ENCODE results near the gene EIF3J. TPM values are rescaled to one million over a fixed set of nuclear protein-coding genes. Genes with fewer than 3 reads are reported as not detected.

EIF3J gene, protein sequence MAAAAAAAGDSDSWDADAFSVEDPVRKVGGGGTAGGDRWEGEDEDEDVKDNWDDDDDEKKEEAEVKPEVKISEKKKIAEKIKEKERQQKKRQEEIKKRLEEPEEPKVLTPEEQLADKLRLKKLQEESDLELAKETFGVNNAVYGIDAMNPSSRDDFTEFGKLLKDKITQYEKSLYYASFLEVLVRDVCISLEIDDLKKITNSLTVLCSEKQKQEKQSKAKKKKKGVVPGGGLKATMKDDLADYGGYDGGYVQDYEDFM
- total RNA-seq: 82.1 and 94.2 TPM in 2 replicates
- long read RNA-seq, transcript EIF3J-201 (8 exons, 2,569 nt): major isoform, 8 of 36 reads
- long read RNA-seq, partial matches to known transcripts: 19 of 36 reads
- long read RNA-seq, other reads (novel, unspliced or antisense): 7 of 36 reads

- TF ChIP-seq, protein P1, sequence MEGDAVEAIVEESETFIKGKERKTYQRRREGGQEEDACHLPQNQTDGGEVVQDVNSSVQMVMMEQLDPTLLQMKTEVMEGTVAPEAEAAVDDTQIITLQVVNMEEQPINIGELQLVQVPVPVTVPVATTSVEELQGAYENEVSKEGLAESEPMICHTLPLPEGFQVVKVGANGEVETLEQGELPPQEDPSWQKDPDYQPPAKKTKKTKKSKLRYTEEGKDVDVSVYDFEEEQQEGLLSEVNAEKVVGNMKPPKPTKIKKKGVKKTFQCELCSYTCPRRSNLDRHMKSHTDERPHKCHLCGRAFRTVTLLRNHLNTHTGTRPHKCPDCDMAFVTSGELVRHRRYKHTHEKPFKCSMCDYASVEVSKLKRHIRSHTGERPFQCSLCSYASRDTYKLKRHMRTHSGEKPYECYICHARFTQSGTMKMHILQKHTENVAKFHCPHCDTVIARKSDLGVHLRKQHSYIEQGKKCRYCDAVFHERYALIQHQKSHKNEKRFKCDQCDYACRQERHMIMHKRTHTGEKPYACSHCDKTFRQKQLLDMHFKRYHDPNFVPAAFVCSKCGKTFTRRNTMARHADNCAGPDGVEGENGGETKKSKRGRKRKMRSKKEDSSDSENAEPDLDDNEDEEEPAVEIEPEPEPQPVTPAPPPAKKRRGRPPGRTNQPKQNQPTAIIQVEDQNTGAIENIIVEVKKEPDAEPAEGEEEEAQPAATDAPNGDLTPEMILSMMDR (IDR thresholded peaks at IDR 0.05): no peak
- peaks cover 43% of the 10 kb centered on the region for H3K4me1 Mint-ChIP-seq (ENCODE audit: unreplicated experiment)
- no peaks in the 10 kb centered on the region for H3K27me3 Mint-ChIP-seq (ENCODE audit: unreplicated experiment)
- no peaks in the 10 kb centered on the region for H3K9me3 Mint-ChIP-seq (ENCODE audit: unreplicated experiment)
- H3K36me3 Mint-ChIP-seq (ENCODE audit: unreplicated experiment): peaks cover 14% of the 10 kb centered on the region
- DNase-seq (ENCODE audit: extremely low spot score, unreplicated experiment): peak; percentile 98
- H3K4me3 Mint-ChIP-seq (ENCODE audit: unreplicated experiment): peak within 1 kb of the TSS; percentile 86
- H3K27ac Mint-ChIP-seq (ENCODE audit: unreplicated experiment): peak within 1 kb of the TSS; percentile 97
Measured at GRCh38 chr15:44536962-44537734, at the start of gene EIF3J. EIF3J (plus strand) TSS chr15:44537147; CDS start chr15:44537195, 48 bp downstream.

DNA sequence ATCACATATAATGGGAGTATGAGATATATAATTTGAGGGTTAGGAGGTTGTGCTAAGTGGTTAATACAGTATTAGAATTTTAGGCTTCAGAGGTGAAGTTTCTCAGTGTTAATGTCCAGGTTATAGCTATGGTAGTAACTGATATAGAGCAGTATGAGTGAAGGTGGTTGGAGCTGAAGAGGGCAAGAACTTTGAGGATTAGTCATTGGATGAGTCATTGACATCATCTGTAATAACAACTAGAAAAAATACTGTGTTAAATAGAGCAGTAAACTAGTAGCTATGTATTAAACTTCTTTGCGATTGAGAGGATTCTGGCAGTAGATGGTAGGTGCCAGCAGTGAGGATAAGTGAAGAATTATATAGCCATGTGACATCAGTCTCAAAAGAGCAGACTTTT, 47.5 kb upstream of the EIF3J start:
- Mint-ChIP-seq H3K4me3 (ENCODE audit: unreplicated experiment) (no peak overlapping the region), H3K27me3 (ENCODE audit: unreplicated experiment) (no peaks in the 10 kb centered on the region), H3K27ac (ENCODE audit: unreplicated experiment) (peak overlapping the region; percentile 90), H3K9me3 (ENCODE audit: unreplicated experiment) (no peaks in the 10 kb centered on the region), H3K4me1 (ENCODE audit: unreplicated experiment) (peaks cover 34% of the 10 kb centered on the region), H3K36me3 (ENCODE audit: unreplicated experiment) (peaks cover 21% of the 10 kb centered on the region)
- TF ChIP-seq, protein P1 (IDR thresholded peaks at IDR 0.05): no peak
- no peak for DNase-seq (ENCODE audit: extremely low spot score, unreplicated experiment)

GRCh38 chr15:44490622-44491021, 46.3 kb upstream of the EIF3J start:
- no peaks in the 10 kb centered on the region for H3K27me3 Mint-ChIP-seq (ENCODE audit: unreplicated experiment)
- TF ChIP-seq, protein P1 (IDR thresholded peaks at IDR 0.05): no peak
- H3K9me3 Mint-ChIP-seq (ENCODE audit: unreplicated experiment): no peaks in the 10 kb centered on the region
- peaks cover 34% of the 10 kb centered on the region for H3K4me1 Mint-ChIP-seq (ENCODE audit: unreplicated experiment)
- H3K4me3 Mint-ChIP-seq (ENCODE audit: unreplicated experiment): no peak overlapping the region
- no peak for DNase-seq (ENCODE audit: extremely low spot score, unreplicated experiment)
- peak overlapping the region; percentile 10 for H3K27ac Mint-ChIP-seq (ENCODE audit: unreplicated experiment)
- H3K36me3 Mint-ChIP-seq (ENCODE audit: unreplicated experiment): peaks cover 21% of the 10 kb centered on the region

- peaks cover 26% of the 10 kb centered on the region for H3K36me3 Mint-ChIP-seq (ENCODE audit: unreplicated experiment)
- peaks cover 32% of the 10 kb centered on the region for H3K4me1 Mint-ChIP-seq (ENCODE audit: unreplicated experiment)
- DNase-seq (ENCODE audit: extremely low spot score, unreplicated experiment): no peak
- H3K27me3 Mint-ChIP-seq (ENCODE audit: unreplicated experiment): no peaks in the 10 kb centered on the region
- H3K27ac Mint-ChIP-seq (ENCODE audit: unreplicated experiment): no peak overlapping the region
- TF ChIP-seq, protein P1 (IDR thresholded peaks at IDR 0.05): no peak
- no peaks in the 10 kb centered on the region for H3K9me3 Mint-ChIP-seq (ENCODE audit: unreplicated experiment)
- H3K4me3 Mint-ChIP-seq (ENCODE audit: unreplicated experiment): no peak overlapping the region
Measured at GRCh38 chr15:44492040-44492439, 44.9 kb upstream of the EIF3J start.

GRCh38 chr15:44492672-44493071, 44.3 kb upstream of the EIF3J start:
- TF ChIP-seq, protein P1 (IDR thresholded peaks at IDR 0.05): no peak
- H3K4me1 Mint-ChIP-seq (ENCODE audit: unreplicated experiment): peaks cover 32% of the 10 kb centered on the region
- no peak overlapping the region for H3K4me3 Mint-ChIP-seq (ENCODE audit: unreplicated experiment)
- H3K27me3 Mint-ChIP-seq (ENCODE audit: unreplicated experiment): no peaks in the 10 kb centered on the region
- peaks cover 20% of the 10 kb centered on the region for H3K36me3 Mint-ChIP-seq (ENCODE audit: unreplicated experiment)
- H3K27ac Mint-ChIP-seq (ENCODE audit: unreplicated experiment): no peak overlapping the region
- DNase-seq (ENCODE audit: extremely low spot score, unreplicated experiment): no peak
- H3K9me3 Mint-ChIP-seq (ENCODE audit: unreplicated experiment): no peaks in the 10 kb centered on the region

All from osteocyte (in vitro differentiated cells).